Fibroblast of mammary gland (primary cell): ENCODE results near the gene ACSBG1.

Source experiments
- DNase-seq: peaks from one replicate; pipeline ENCODE4 v3.0.0-alpha.2; 2010; ENCODE audit warnings: low read depth
- H3K4me3 ChIP-seq: 2 replicates; pipeline ENCODE4 v1.5.1; 2011; ENCODE audit warnings: low read depth, mild to moderate bottlenecking, low read length, moderate library complexity; ENCODE audit not compliant: control insufficient read depth
- TF ChIP-seq, protein P1 (sequence below): conservative IDR thresholded peaks from 2 replicates; pipeline ENCODE4 v1.5.1; 2011; ENCODE audit warnings: low read depth, low read length, inconsistent platforms; ENCODE audit not compliant: control insufficient read depth, insufficient read depth

Gene ACSBG1

GRCh38 chr15:78205856-78206255 lies 28.5 kb downstream of the ACSBG1 start:
- no peak overlapping the region for H3K4me3 ChIP-seq
- DNase-seq, result no peak
- TF ChIP-seq, protein P1, sequence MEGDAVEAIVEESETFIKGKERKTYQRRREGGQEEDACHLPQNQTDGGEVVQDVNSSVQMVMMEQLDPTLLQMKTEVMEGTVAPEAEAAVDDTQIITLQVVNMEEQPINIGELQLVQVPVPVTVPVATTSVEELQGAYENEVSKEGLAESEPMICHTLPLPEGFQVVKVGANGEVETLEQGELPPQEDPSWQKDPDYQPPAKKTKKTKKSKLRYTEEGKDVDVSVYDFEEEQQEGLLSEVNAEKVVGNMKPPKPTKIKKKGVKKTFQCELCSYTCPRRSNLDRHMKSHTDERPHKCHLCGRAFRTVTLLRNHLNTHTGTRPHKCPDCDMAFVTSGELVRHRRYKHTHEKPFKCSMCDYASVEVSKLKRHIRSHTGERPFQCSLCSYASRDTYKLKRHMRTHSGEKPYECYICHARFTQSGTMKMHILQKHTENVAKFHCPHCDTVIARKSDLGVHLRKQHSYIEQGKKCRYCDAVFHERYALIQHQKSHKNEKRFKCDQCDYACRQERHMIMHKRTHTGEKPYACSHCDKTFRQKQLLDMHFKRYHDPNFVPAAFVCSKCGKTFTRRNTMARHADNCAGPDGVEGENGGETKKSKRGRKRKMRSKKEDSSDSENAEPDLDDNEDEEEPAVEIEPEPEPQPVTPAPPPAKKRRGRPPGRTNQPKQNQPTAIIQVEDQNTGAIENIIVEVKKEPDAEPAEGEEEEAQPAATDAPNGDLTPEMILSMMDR, result no peak

DNA sequence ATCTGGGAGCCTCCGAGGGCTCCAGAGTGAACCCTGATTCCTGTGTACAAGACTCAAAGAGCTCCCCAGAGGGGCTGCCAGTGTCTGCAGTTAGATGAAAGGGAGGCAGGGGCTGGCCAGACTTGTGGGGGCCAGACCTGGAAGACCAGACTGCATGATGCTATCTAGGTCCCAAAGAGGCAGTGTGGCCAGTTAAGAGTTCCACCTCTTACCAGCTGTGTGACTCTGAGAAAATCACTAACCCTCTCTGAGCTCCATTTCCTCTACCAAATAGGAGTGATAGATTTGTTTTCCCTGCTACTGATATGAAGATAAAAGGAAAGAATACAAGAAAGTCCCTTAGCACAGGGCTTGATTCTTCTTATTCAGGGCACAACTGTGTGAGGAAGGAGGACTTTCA lies 29.0 kb downstream of the ACSBG1 start:
- DNase-seq, result no peak

DNA sequence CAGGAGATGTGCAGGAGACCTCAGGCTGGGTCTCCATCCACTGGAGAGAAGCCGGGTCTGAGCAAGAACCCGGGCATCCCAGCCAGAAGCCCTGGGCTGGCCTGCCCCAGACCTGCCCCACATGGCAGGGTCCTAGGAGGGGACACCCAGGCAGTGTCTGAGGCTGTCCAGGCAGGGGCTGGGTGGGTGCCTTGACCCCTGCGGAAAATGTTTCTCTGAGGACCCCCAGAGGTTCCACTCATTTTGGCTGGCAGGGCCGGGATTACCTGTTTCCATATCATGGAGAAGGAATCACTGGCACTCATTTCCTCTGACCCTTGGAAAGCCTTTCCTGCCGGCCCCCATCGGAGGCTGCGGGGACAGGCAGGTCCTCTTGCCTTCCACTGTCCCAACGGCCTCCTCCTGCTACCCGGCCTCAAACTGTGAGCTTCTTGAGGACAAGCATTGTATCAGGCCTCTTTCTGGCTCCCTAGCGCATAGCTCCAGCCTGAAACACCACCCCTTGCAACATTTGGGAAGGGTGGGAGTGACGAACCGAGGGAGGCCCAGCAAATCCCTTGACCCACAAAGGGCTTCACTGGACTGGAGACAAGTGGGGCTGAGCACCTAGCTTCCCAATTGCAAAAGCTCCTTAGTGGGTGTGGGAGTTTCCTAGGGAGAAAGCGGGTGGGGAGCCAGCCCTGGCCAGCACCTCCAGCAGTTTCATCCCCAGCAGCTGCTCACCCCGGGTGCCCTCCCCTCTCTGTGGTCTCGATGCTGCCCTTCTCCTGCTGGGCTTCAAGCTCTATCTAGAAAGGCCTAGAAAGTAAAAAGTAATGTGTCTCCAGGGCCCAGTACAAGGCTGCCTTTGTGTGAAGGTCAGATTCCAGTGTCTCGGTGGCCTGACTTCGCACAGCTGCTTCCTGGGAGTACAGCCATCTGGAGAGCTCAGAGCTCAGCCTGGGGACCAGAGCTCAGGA lies 29.7 kb downstream of the ACSBG1 start:
- no peak for DNase-seq

More for the DNA sequence above, 29.0 kb downstream of the ACSBG1 start:
- no peak overlapping the region for H3K4me3 ChIP-seq
- TF ChIP-seq, protein P1, result no peak

DNA sequence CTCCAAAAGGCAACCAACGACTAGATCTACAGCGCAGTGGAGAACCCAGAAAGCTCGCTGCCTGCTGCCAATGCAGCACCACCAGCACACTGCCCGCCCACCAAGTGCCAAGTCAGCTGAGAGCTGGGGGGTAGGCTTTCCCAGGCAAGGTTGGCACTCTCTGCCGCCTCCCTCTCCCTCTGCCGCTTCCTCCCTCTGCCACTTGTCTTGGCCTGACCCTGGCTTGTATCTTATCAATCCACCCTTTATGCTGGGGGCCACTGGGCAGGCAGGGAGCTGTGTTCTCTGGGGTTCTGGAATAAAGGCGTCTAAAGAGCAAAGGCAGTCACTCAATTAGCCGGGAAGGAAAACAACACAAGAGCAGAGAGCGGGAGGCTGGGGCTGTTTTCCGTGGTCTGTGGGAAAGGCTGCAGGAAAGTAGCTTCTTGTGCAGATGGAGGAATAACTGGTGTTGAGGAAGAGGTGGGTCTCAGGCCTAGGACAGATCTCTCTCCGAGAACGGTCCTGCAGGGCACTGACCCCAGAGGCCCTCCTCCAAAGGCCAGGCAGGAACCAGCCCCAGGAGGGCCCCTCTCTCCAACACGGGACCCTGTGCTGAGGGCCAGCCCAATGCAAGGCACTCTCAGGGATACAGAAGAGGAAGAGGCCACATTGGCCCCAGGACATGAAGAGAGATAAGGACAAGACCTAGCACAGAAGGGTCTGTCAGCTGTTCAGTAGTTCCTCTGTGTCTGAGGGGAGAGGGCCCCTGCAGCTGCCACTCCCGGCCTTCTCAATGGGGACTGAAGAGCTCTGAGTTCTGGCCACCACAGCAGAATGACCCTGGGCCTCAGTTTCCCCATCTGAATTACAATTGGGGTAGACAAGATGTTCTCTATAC lies 30.8 kb downstream of the ACSBG1 start:
- TF ChIP-seq, protein P1, result no peak
- H3K4me3 ChIP-seq, result no peak overlapping the region
- DNase-seq, result no peak

More for the DNA sequence above, 29.7 kb downstream of the ACSBG1 start:
- TF ChIP-seq, protein P1, result no peak
- no peak overlapping the region for H3K4me3 ChIP-seq

GRCh38 chr15:78201281-78202190 lies 32.8 kb downstream of the ACSBG1 start:
- DNase-seq, result no peak
- no peak overlapping the region for H3K4me3 ChIP-seq
- TF ChIP-seq, protein P1, result no peak

DNA sequence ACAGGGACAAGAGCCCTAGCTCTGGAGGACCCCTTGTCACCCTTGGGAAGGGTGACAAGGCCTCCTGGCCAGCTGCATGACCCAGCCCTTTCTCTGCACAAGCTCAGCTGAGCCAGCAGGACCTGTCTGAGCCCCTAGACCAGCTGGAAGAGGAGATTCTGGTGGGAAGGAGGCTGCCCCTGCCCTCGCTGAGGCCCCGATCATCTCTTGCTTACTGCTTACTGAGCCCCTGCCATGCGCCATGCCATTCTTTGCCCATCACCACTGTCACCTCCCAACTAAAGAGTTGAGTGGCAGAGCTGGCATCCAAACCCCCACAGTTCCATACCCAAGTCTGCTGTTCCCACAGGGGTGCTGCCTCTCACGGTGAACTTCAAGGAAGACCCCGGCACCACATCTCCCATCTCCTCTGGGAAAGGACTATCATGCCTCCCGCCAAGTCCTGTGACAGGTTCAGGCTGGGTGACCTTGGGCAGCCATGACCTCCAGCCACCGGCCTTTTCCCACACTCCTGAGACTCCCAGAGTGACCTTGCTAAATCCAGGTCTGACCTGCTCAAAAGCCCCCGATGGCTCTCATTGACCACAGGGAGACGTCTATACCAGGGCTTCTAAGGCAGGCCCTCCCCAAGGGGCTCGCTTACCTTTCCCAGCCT lies 34.0 kb downstream of the ACSBG1 start:
- H3K4me3 ChIP-seq, result no peak overlapping the region
- TF ChIP-seq, protein P1, result no peak
- DNase-seq, result no peak
